ENCODE results near the gene AOPEP. TPM values are rescaled to one million over a fixed set of nuclear protein-coding genes. Genes with fewer than 3 reads are reported as not detected.
A peak's percentile ranks its signal among the peaks of the same experiment; 100 is the strongest.

Gene AOPEP
- total and polyA plus RNA-seq, 3 donors from 2014 or later, result 31.4 to 95.0 (median 80.4) TPM

DNA sequence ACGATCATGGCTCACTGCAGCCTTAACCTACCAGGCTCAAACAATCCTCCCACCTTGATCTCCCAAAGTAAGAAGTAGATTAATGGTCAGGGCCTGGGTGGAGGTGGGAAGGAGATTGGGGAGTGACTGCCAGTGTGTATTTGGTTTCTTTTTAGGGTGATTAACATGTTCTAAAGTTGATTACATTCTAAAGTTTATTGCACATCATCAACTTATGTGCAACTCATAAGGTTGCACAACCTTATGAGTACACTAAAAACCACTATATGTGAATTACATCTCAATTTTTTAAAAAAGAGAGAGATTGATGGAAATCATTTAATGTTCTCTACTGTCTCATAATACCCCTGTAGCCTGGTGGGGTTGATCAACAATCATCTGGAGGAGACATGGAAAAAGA is 218.1 kb downstream of the AOPEP start:
- Histone ChIP-seq H3K4me3 (no peak overlapping the region), H3K9me3 (no peaks in the 10 kb centered on the region), H3K36me3 (ENCODE audit: low read depth, missing control alignments) (no peaks in the 10 kb centered on the region), H3K27me3 (no peaks in the 10 kb centered on the region), H3K27ac (peak overlapping the region in 1 of 2 donors; percentile 44), H3K4me1 (peaks cover 18% of the 10 kb centered on the region)
- intact Hi-C loops (cut with DNase I; ENCODE audit: low total_unique reads), result no loop called here
- TF ChIP-seq POLR2A (IDR thresholded peaks at IDR 0.05) (no peak), CTCF (IDR thresholded peaks at IDR 0.05) (no peak)
- DNase-seq, result no peak
- 89 to 92% methylated on average over 1 of the region's 1 CpG for WGBS, 2 donors

- 62 to 63% methylated on average over 12 to 14 of the region's 14 CpGs for WGBS, 2 donors
- H3K27ac ChIP-seq, result peak overlapping the region; percentile 38 to 44
- H3K27me3 ChIP-seq, result no peaks in the 10 kb centered on the region
- intact Hi-C loops (cut with DNase I; ENCODE audit: low total_unique reads), result no loop called here
- H3K9me3 ChIP-seq, result no peaks in the 10 kb centered on the region
- TF ChIP-seq POLR2A (IDR thresholded peaks at IDR 0.05) (no peak), CTCF (IDR thresholded peaks at IDR 0.05) (no peak)
- no peak overlapping the region for H3K4me3 ChIP-seq
- peaks cover 23% of the 10 kb centered on the region for H3K4me1 ChIP-seq
- no peaks in the 10 kb centered on the region for H3K36me3 ChIP-seq (ENCODE audit: low read depth, missing control alignments)
- peak; percentile 35 for DNase-seq
These were observed 219.0 kb downstream of the AOPEP start for GRCh38 chr9:94945197-94946144.

- Histone ChIP-seq H3K4me3 (no peak overlapping the region), H3K27me3 (no peaks in the 10 kb centered on the region), H3K36me3 (ENCODE audit: low read depth, missing control alignments) (no peaks in the 10 kb centered on the region), H3K4me1 (peaks cover 30% of the 10 kb centered on the region), H3K27ac (peak overlapping the region in 1 of 2 donors; percentile 38), H3K9me3 (no peaks in the 10 kb centered on the region)
- no peak for TF ChIP-seq POLR2A (IDR thresholded peaks at IDR 0.05)
- no peak for TF ChIP-seq CTCF (IDR thresholded peaks at IDR 0.05)
- DNase-seq, result no peak
- 73 to 89% methylated on average over 3 of the region's 3 CpGs for WGBS, 2 donors
- intact Hi-C loops (cut with DNase I; ENCODE audit: low total_unique reads), result no loop called here
These were observed 219.8 kb downstream of the AOPEP start for GRCh38 chr9:94946256-94946655.

GRCh38 chr9:94948567-94949235 is 222.2 kb downstream of the AOPEP start:
- Histone ChIP-seq H3K4me1 (peaks cover 46% of the 10 kb centered on the region), H3K27ac (peak overlapping the region; percentile 39 to 41), H3K9me3 (no peaks in the 10 kb centered on the region), H3K36me3 (ENCODE audit: low read depth, missing control alignments) (no peaks in the 10 kb centered on the region), H3K27me3 (no peaks in the 10 kb centered on the region), H3K4me3 (no peak overlapping the region)
- intact Hi-C loops (cut with DNase I; ENCODE audit: low total_unique reads), result no loop called here
- no peak for TF ChIP-seq CTCF (IDR thresholded peaks at IDR 0.05)
- no peak for TF ChIP-seq POLR2A (IDR thresholded peaks at IDR 0.05)
- 59 to 64% methylated on average over 5 of the region's 5 CpGs for WGBS, 2 donors
- DNase-seq, result no peak

Measured in testis (tissue), 3 donors.